Right lobe of liver (tissue), 6 donors: Measurements from ENCODE around the gene AOX1. TPM values are rescaled to one million over a fixed set of nuclear protein-coding genes. Genes with fewer than 3 reads are reported as not detected.

ENCODE experiments used
- ATAC-seq, 4 donors: fragments of 200-7000 bp; cut with Tn5 transposase; one replicate each; pipeline ENCODE4 v1.9.1; 2020; ENCODE audit warnings: mild to moderate bottlenecking in 4 of 4, moderate library complexity in 4 of 4
- DNase-seq, 3 donors: peaks; one replicate each; pipeline ENCODE4 v3.0.0-alpha.2; 2020
- H3K27ac ChIP-seq, 3 donors: fragments of 200-600 bp; one replicate each; pipeline ENCODE4 v1.8.0; 2022
- H3K27me3 ChIP-seq, 2 donors: fragments of 200-600 bp; one replicate each; pipeline ENCODE4 v1.8.0; 2022
- H3K36me3 ChIP-seq, 4 donors: fragments of 200-600 bp; sonication (generic) in 1 of 4; one replicate each; pipeline versions ENCODE4 v1.5.1 to v1.8.0; 2017 to 2022; ENCODE audit warnings: control low read depth in 1 of 4
- H3K4me1 ChIP-seq, 4 donors: fragments of 200-600 bp; sonication (generic) in 1 of 4; one replicate each; pipeline versions ENCODE4 v1.5.1 to v1.8.0; 2017 to 2022; ENCODE audit warnings: control low read depth in 1 of 4
- H3K4me3 ChIP-seq, 3 donors: fragments of 200-600 bp; one replicate each; pipeline ENCODE4 v1.8.0; 2022
- H3K9me3 ChIP-seq, 4 donors: fragments of 200-600 bp; sonication (generic) in 1 of 4; one replicate each; pipeline versions ENCODE4 v1.5.1 to v1.8.0; 2017 to 2022; ENCODE audit warnings: control low read depth in 1 of 4
- CTCF ChIP-seq, 4 donors: fragments of 200-600 bp in 3 of 4; fragments of 450-650 bp in 1 of 4; IDR thresholded peaks; one replicate each; pipeline versions ENCODE4 v1.5.1 to v1.8.0; 2016 to 2022; ENCODE audit warnings: antibody characterized with exemption in 4 of 4, mild to moderate bottlenecking in 2 of 4
- POLR2A ChIP-seq: fragments of 450-650 bp; IDR thresholded peaks from one replicate; pipeline ENCODE4 v1.6.1; 2017; ENCODE audit warnings: antibody characterized with exemption, mild to moderate bottlenecking
- WGBS: methylation state at CpG from one replicate; pipeline ENCODE4 v1.1.6; 2018; ENCODE audit warnings: low coverage, low lambda C conversion rate; ENCODE audit not compliant: insufficient coverage; ENCODE audit errors: missing lambda C conversion rate; 5-methylcytosine and 5-hydroxymethylcytosine counted together
- intact Hi-C, 2 donors: fragments of 100-400 bp; cut with DNase I; formaldehyde crosslinking; loops; one replicate each; pipeline versions ENCODE4 v1.11.2 to v1.14.1; 2022
- total RNA-seq, 6 experiments: library from RNA; depleted of rRNA in 2 of 6; stranded (reverse); fragments of >200 nt in 2 of 6; fragmentation: NEBNext Ultra II Directional in 3 of 6; extraction: Animal tissue kit (Norgen Biotek cat#: 25700) in 3 of 6; gene quantifications; one replicate each; pipeline versions ENCODE4 v1.1.0 to v1.2.4, GENCODE V29; 2016 to 2023
- donor health status: DM: no; HTN: yes; CAD: no.
- donor health status: DM: no; HTN: no; CAD: no.
- donor health status: DM: no; HTN: no; CAD: no.
- donor health status: DM: no; HTN: yes; CAD: no.
- donor health status: DM: no; HTN: yes; CAD: no.

AOX1 gene
- total RNA-seq, 6 experiments from 2014 or later = 524 to 1,747 (median 931) TPM

DNA sequence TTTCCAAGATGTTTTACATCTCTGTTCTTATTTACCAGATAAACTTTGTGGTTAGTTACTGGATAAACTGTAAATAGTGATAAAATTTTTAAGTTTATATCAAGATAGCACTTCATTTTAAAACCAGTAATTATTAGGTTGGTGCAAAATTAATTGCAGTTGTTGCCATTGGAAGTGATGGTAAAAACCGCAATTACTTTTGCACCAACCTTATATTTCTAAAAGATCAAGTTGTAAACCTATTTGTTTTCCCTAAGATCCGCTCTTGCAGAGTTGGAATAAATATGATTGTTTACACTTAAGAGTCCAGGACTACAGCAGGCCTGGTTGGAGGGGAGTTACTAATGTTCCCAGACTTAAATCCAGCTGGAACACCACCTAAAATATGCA is 479 bp upstream of the AOX1 start:
- H3K27me3 ChIP-seq = no peaks in the 10 kb centered on the region
- H3K4me3 ChIP-seq = peak overlapping the region; percentile 55 to 90 (median 79)
- peak overlapping the region in 2 of 3 donors; percentile 18 to 96 for H3K27ac ChIP-seq
- peak in 1 of 4 donors; percentile 3 for ATAC-seq
- no peak for DNase-seq
- H3K9me3 ChIP-seq = no peaks in the 10 kb centered on the region
- H3K36me3 ChIP-seq = peaks cover 0 to 5% (median 0%) of the 10 kb centered on the region in 4 donors
- intact Hi-C loops = no loop called here
- TF ChIP-seq POLR2A (no peak), CTCF (IDR thresholded peaks at IDR 0.05) (no peak)
- WGBS = 9% methylated on average over 2 of the region's 2 CpGs
- peaks cover 0 to 39% (median 5%) of the 10 kb centered on the region in 4 donors for H3K4me1 ChIP-seq

- no peak for ATAC-seq
- H3K27ac ChIP-seq = peak overlapping the region; percentile 79 to 96 (median 80)
These were observed 796 bp downstream of the AOX1 start for GRCh38 chr2:200586644-200586975.

GRCh38 chr2:200587007-200587616 is 1.3 kb downstream of the AOX1 start:
- H3K4me1 ChIP-seq = peaks cover 0 to 55% (median 10%) of the 10 kb centered on the region in 4 donors
- H3K27ac ChIP-seq = peak overlapping the region; percentile 79 to 96 (median 80)
- DNase-seq = no peak
- intact Hi-C loops = no loop called here
- TF ChIP-seq CTCF (IDR thresholded peaks at IDR 0.05) = no peak
- no peak for TF ChIP-seq POLR2A
- peak in 2 of 4 donors; percentile 5 to 7 for ATAC-seq
- H3K9me3 ChIP-seq = no peaks in the 10 kb centered on the region
- H3K4me3 ChIP-seq = peak overlapping the region; percentile 55 to 90 (median 79)
- H3K36me3 ChIP-seq = peaks cover 0 to 13% (median 0%) of the 10 kb centered on the region in 4 donors
- H3K27me3 ChIP-seq = no peaks in the 10 kb centered on the region
- 16% methylated on average over 7 of the region's 9 CpGs for WGBS

More at GRCh38 chr2:200586644-200586975, 796 bp downstream of the AOX1 start:
- no peaks in the 10 kb centered on the region for H3K9me3 ChIP-seq
- intact Hi-C loops = no loop called here
- peak overlapping the region; percentile 55 to 90 (median 79) for H3K4me3 ChIP-seq
- 0% methylated on average over 2 of the region's 9 CpGs for WGBS
- no peak for DNase-seq
- TF ChIP-seq CTCF (IDR thresholded peaks at IDR 0.05) = no peak
- TF ChIP-seq POLR2A = no peak
- peaks cover 0 to 52% (median 7%) of the 10 kb centered on the region in 4 donors for H3K4me1 ChIP-seq
- no peaks in the 10 kb centered on the region for H3K27me3 ChIP-seq
- H3K36me3 ChIP-seq = peaks cover 0 to 13% (median 0%) of the 10 kb centered on the region in 4 donors

DNA sequence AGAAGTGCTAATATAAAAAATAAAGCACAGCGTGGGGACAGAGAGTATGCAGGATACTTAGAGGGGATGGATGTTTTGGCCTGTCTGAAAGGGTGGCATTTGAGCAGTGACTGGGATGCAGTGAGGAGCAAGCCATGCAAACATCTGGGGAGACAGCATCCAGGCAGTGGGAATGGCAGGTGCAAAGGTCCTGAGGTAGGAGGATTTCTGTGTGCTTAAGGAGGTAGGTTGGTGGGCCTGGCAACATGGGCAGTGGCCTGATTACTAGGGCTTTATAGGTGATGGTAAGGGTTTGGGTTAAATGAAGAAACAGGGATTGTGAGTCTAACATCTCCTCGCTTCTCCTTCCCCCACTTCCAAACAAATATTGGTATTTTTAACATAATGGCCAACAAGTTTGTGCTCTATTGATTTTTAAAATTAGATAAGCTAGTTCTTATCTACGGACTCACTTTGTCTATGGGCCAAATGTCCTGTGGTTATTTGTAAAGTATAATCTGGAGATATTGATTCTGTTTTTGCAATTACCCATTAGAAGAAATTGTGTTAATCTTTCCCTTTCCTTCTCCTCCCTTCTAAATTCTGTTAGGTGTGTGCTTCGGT is 2.4 kb downstream of the AOX1 start:
- H3K36me3 ChIP-seq = peaks cover 0 to 17% (median 0%) of the 10 kb centered on the region in 4 donors
- H3K27me3 ChIP-seq = no peaks in the 10 kb centered on the region
- intact Hi-C loops = no loop called here
- H3K4me1 ChIP-seq = peaks cover 0 to 59% (median 14%) of the 10 kb centered on the region in 4 donors
- TF ChIP-seq POLR2A (peak; percentile 22), CTCF (IDR thresholded peaks at IDR 0.05) (no peak)
- DNase-seq (peak; percentile 28 to 73 (median 68)), ATAC-seq (peak; percentile 9 to 50 (median 38))
- H3K27ac ChIP-seq = peak overlapping the region; percentile 79 to 96 (median 80)
- 18% methylated on average over 4 of the region's 4 CpGs for WGBS
- no peaks in the 10 kb centered on the region for H3K9me3 ChIP-seq
- H3K4me3 ChIP-seq = peak overlapping the region; percentile 55 to 90 (median 79)
